IMR-90 (cell line): Measurements from ENCODE around the gene NPHP4. TPM values are rescaled to one million over a fixed set of nuclear protein-coding genes. Genes with fewer than 3 reads are reported as not detected.

ENCODE experiments used
- ATAC-seq: fragments of 200-7000 bp; cut with Tn5 transposase; 2 replicates; pipeline ENCODE4 v1.9.1; 2020; ENCODE audit warnings: low read depth, mild to moderate bottlenecking, moderate library complexity
- BruUV-seq: library from RNA; stranded (reverse); fragments of 400-500 nt; replicated peaks from 2 replicates; lab custom pipeline; 2021; lab: Mats Ljungman, UMichigan
- CTCF ChIA-PET: fragments of 300-600 bp; formaldehyde crosslinking; extraction: SDS; loops from one replicate; lab custom pipeline; 2021; ENCODE audit warnings: antibody characterized with exemption; lab: Yijun Ruan, JAX
- POLR2A ChIA-PET: fragments of 300-600 bp; sonication (Branson Sonifier 250); formaldehyde crosslinking; loops from one replicate; lab custom pipeline; 2022; ENCODE audit warnings: antibody characterized with exemption; ENCODE audit not compliant: unreplicated experiment; lab: Charles Lee
- DNase-seq: peaks from one replicate; pipeline ENCODE4 v3.0.0; 2013
- H2AFZ ChIP-seq: replicated peaks from 2 replicates; pipeline ENCODE3; 2013; ENCODE audit warnings: low read length, mild to moderate bottlenecking; ENCODE audit not compliant: poor library complexity
- H2AK5ac ChIP-seq: 2 replicates; pipeline ENCODE4 v1.6.1; 2013; ENCODE audit warnings: low read depth, low read length, inconsistent platforms
- H2AK9ac ChIP-seq: replicated peaks from 2 replicates; pipeline ENCODE3; 2013; ENCODE audit warnings: mild to moderate bottlenecking, low read depth, low read length, moderate library complexity; ENCODE audit not compliant: poor library complexity
- H2BK120ac ChIP-seq: 2 replicates; pipeline ENCODE4 v1.6.1; 2013; ENCODE audit warnings: low read depth, low read length, inconsistent platforms
- H2BK15ac ChIP-seq: 3 replicates; pipeline ENCODE4 v1.6.1; 2013; ENCODE audit warnings: low read depth, low read length, inconsistent platforms
- H2BK20ac ChIP-seq: 2 replicates; pipeline ENCODE4 v1.6.1; 2013; ENCODE audit warnings: low read depth, mild to moderate bottlenecking, inconsistent platforms, low read length, moderate library complexity
- H2BK5ac ChIP-seq: 2 replicates; pipeline ENCODE4 v1.6.1; 2013; ENCODE audit warnings: mild to moderate bottlenecking, low read depth, low read length, inconsistent platforms; ENCODE audit not compliant: poor library complexity, severe bottlenecking
- H3K14ac ChIP-seq: replicated peaks from 2 replicates; pipeline ENCODE4 v1.6.1; 2013; ENCODE audit warnings: low read depth, low read length, inconsistent platforms
- H3K18ac ChIP-seq: 2 replicates; pipeline ENCODE4 v1.6.1; 2013; ENCODE audit warnings: low read depth, low read length, control low read depth
- H3K23ac ChIP-seq: 2 replicates; pipeline ENCODE4 v1.6.1; 2013; ENCODE audit warnings: low read depth, low read length, inconsistent platforms
- H3K27ac ChIP-seq: 2 replicates; pipeline ENCODE4 v1.5.1; 2013; ENCODE audit warnings: mild to moderate bottlenecking, control low read depth, low read length; ENCODE audit not compliant: insufficient read depth
- H3K27me3 ChIP-seq: 2 replicates; pipeline ENCODE4 v1.6.1; 2013; ENCODE audit warnings: low read length; ENCODE audit not compliant: control insufficient read depth, insufficient read depth
- H3K36me3 ChIP-seq: 2 replicates; pipeline ENCODE4 v1.6.1; 2013; ENCODE audit warnings: low read length, mixed read lengths; ENCODE audit not compliant: control insufficient read depth, insufficient read depth
- H3K4ac ChIP-seq: 2 replicates; pipeline ENCODE4 v1.6.1; 2013; ENCODE audit warnings: low read depth, low read length, inconsistent platforms
- H3K4me1 ChIP-seq: 2 replicates; pipeline ENCODE4 v1.6.1; 2013; ENCODE audit warnings: low read length, mixed read lengths; ENCODE audit not compliant: control insufficient read depth, insufficient read depth
- H3K4me2 ChIP-seq: 2 replicates; pipeline ENCODE4 v1.6.1; 2013; ENCODE audit warnings: low read depth, mild to moderate bottlenecking, control low read depth, low read length, moderate library complexity
- H3K4me3 ChIP-seq: 2 replicates; pipeline ENCODE4 v1.5.1; 2013; ENCODE audit warnings: low read depth, mild to moderate bottlenecking, control low read depth, low read length, moderate library complexity; ENCODE audit not compliant: insufficient read depth
- H3K56ac ChIP-seq: 2 replicates; pipeline ENCODE4 v1.6.1; 2013; ENCODE audit warnings: low read length, inconsistent platforms; ENCODE audit not compliant: insufficient read depth; ENCODE audit errors: extremely low read depth
- H3K79me1 ChIP-seq, 2 experiments: 2 replicates each; pipeline ENCODE4 v1.6.1; 2013; ENCODE audit warnings: low read length in 2 of 2, inconsistent platforms in 1 of 2, low read depth in 1 of 2
- H3K9ac ChIP-seq: 2 replicates; pipeline ENCODE4 v1.6.1; 2013; ENCODE audit warnings: low read depth, low read length, control low read depth
- H3K9me1 ChIP-seq: 2 replicates; pipeline ENCODE4 v1.6.1; 2013; ENCODE audit warnings: low read length, inconsistent platforms; ENCODE audit not compliant: insufficient read depth
- H3K9me3 ChIP-seq: 2 replicates; pipeline ENCODE4 v1.6.1; 2013; ENCODE audit warnings: low read length; ENCODE audit not compliant: control insufficient read depth, insufficient read depth
- H4K20me1 ChIP-seq: 2 replicates; pipeline ENCODE4 v1.6.1; 2013; ENCODE audit warnings: low read length, inconsistent platforms; ENCODE audit not compliant: insufficient read depth
- H4K5ac ChIP-seq: 2 replicates; pipeline ENCODE4 v1.6.1; 2013; ENCODE audit warnings: mild to moderate bottlenecking, low read depth, low read length, control low read depth
- H4K8ac ChIP-seq, 2 experiments: 2 replicates each; pipeline ENCODE4 v1.6.1; 2013; ENCODE audit warnings: low read depth in 2 of 2, low read length in 2 of 2, control low read depth in 1 of 2, inconsistent platforms in 1 of 2
- H4K91ac ChIP-seq: 2 replicates; pipeline ENCODE4 v1.6.1; 2013; ENCODE audit warnings: low read depth, low read length, inconsistent platforms; ENCODE audit not compliant: insufficient read depth
- CEBPB ChIP-seq: IDR thresholded peaks from 2 replicates; pipeline ENCODE4 v1.6.1; 2012; ENCODE audit warnings: low read depth, low read length, improper control_type of control experiment
- CHD1 ChIP-seq: IDR thresholded peaks from 2 replicates; pipeline ENCODE4 v1.6.1; 2012; ENCODE audit warnings: low read depth, low read length, improper control_type of control experiment
- FOS ChIP-seq: fragments of 150-350 bp; IDR thresholded peaks from 2 replicates; pipeline ENCODE4 v1.6.1; 2016; ENCODE audit warnings: low read depth, low read length
- NFE2L2 ChIP-seq: fragments of 150-350 bp; IDR thresholded peaks from 2 replicates; pipeline ENCODE4 v1.6.1; 2016; ENCODE audit warnings: low read depth, mild to moderate bottlenecking, low read length
- WGBS, 2 experiments: methylation state at CpG; one replicate each; pipeline versions ENCODE4 v1.1.5 to v1.1.7; 2013; ENCODE audit warnings: missing lambda C conversion rate in 2 of 2; ENCODE audit not compliant: insufficient read length in 1 of 2; ENCODE audit errors: extremely low coverage in 2 of 2; 5-methylcytosine and 5-hydroxymethylcytosine counted together
- dilution Hi-C: fragments of 300-500 bp; cut with HindIII; formaldehyde crosslinking; loops from one replicate; pipeline ENCODE4 v1.14.3; 2018; ENCODE audit warnings: low sequenced_read_pairs; ENCODE audit not compliant: unreplicated experiment
- in situ Hi-C: fragments of 300-500 bp; cut with MboI; formaldehyde crosslinking; loops from 3 replicates; pipeline ENCODE4 v1.14.3; 2019; ENCODE audit warnings: low sequenced_read_pairs, inconsistent platforms, mixed read lengths
- intact Hi-C: fragments of 100-400 bp; cut with micrococcal nuclease; formaldehyde crosslinking; loops from 2 replicates; pipeline ENCODE4 v1.10.0; 2022
- polyA plus RNA-seq, 3 experiments: library from polyadenylated mRNA; depleted of rRNA; stranded (reverse); fragments of >200 nt; gene quantifications; 2 replicates each; pipeline ENCODE4 v1.2.3, GENCODE V29; 2012; ENCODE audit warnings: low replicate concordance in 1 of 3
- total RNA-seq: library from RNA; depleted of rRNA; stranded (reverse); fragments of >200 nt; gene quantifications from 2 replicates; pipeline ENCODE4 v1.2.3, GENCODE V29; 2012
- TF ChIP-seq, protein P1 (sequence below): conservative IDR thresholded peaks from 2 replicates; pipeline ENCODE4 v1.5.1; 2012; ENCODE audit warnings: mild to moderate bottlenecking, low read depth, low read length, improper control_type of control experiment
- TF ChIP-seq, protein P2 (sequence below): fragments of 150-350 bp; IDR thresholded peaks from 2 replicates; pipeline ENCODE4 v1.6.1; 2016; ENCODE audit warnings: low read depth, mild to moderate bottlenecking, low read length, moderate library complexity, borderline replicate concordance

The NPHP4 gene
- total and polyA plus RNA-seq, 2 of the 4 experiments (the other 2 are of a cell fraction): 2.0 to 5.5 TPM

DNA sequence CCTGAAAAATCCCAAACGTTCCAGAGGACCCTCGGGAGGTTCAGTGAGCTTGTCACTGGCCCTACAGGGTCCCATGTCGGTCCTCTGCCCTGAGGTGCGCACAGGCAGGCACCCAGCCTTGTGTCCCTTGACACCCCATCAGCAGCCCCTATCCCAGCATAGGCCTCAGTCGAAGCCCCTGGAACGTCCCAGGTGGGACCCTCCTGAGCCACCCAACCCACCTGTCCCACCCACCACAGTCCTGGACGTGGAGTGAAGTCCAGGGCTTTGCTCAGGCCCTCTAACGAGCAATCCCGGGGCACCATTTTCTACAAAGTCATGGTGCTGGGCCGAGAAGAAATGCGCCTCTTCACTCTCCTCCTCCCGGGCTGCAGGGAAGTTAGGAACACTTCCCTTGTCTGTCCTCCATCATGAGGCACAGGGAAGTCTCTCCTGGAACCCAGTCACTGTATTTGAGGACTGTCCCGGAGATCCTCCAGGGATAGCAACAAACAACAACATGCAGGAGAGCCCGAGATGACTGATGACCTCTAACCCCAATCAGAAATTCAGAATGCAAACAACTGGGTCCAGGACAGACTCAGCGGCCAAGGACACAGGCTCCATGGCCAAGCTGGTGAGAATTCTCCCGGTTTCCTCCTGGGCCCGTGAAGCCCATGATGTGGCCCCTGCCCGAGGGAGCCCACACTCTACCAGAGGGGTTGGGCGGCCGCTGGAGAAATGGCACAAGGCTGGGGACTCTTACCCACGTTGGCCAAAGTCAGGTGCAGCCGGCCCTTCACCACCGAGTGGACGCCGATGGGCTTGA, 105.5 kb downstream of the NPHP4 start:
- no peaks in the 10 kb centered on the region for H3K27me3 ChIP-seq
- H3K9me3 ChIP-seq: no peaks in the 10 kb centered on the region
- H2BK20ac ChIP-seq: no peak overlapping the region
- H4K8ac ChIP-seq: no peak overlapping the region
- ATAC-seq (no peak), DNase-seq (no peak)
- H2AK5ac ChIP-seq: no peak overlapping the region
- no peaks in the 10 kb centered on the region for H4K20me1 ChIP-seq
- H2AFZ ChIP-seq: no peak overlapping the region
- dilution Hi-C loops (no loop called here), in situ Hi-C loops (no loop called here), intact Hi-C loops (no loop called here)
- H3K14ac ChIP-seq: no peak overlapping the region
- H3K27ac ChIP-seq: no peak overlapping the region
- no peak overlapping the region for H2BK120ac ChIP-seq
- WGBS, 2 experiments: 88% methylated on average over 12 of the region's 25 CpGs; no CpG with 5 or more reads in 1 of the 2 experiments
- no peak overlapping the region for H3K4me3 ChIP-seq
- no peak overlapping the region for H2AK9ac ChIP-seq
- no peak overlapping the region for H2BK15ac ChIP-seq
- no peaks in the 10 kb centered on the region; the same call in 1 of the 2 replicates for H3K4me1 ChIP-seq
- no peak overlapping the region for H4K91ac ChIP-seq
- no peak overlapping the region for H3K4ac ChIP-seq
- H3K18ac ChIP-seq: no peak overlapping the region
- H3K23ac ChIP-seq: no peak overlapping the region
- H3K4me2 ChIP-seq: no peak overlapping the region
- no peaks in the 10 kb centered on the region for H3K79me1 ChIP-seq
- ChIA-PET CTCF (no interaction called here), POLR2A (no interaction called here)
- H3K9ac ChIP-seq: no peak overlapping the region
- no peak overlapping the region for H4K5ac ChIP-seq
- BruUV-seq: no TSS peak
- 0 out of 2 replicates have a peak, but pooled peaks cover 3% of the 10 kb centered on the region for H3K9me1 ChIP-seq
- peaks cover 5% of the 10 kb centered on the region; the same call in 1 of the 2 replicates for H3K36me3 ChIP-seq
- H2BK5ac ChIP-seq: no peak overlapping the region
- no peak overlapping the region for H3K56ac ChIP-seq
- TF ChIP-seq, protein P1, sequence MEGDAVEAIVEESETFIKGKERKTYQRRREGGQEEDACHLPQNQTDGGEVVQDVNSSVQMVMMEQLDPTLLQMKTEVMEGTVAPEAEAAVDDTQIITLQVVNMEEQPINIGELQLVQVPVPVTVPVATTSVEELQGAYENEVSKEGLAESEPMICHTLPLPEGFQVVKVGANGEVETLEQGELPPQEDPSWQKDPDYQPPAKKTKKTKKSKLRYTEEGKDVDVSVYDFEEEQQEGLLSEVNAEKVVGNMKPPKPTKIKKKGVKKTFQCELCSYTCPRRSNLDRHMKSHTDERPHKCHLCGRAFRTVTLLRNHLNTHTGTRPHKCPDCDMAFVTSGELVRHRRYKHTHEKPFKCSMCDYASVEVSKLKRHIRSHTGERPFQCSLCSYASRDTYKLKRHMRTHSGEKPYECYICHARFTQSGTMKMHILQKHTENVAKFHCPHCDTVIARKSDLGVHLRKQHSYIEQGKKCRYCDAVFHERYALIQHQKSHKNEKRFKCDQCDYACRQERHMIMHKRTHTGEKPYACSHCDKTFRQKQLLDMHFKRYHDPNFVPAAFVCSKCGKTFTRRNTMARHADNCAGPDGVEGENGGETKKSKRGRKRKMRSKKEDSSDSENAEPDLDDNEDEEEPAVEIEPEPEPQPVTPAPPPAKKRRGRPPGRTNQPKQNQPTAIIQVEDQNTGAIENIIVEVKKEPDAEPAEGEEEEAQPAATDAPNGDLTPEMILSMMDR: no peak
- no peak for TF ChIP-seq CHD1
- TF ChIP-seq, protein P2, sequence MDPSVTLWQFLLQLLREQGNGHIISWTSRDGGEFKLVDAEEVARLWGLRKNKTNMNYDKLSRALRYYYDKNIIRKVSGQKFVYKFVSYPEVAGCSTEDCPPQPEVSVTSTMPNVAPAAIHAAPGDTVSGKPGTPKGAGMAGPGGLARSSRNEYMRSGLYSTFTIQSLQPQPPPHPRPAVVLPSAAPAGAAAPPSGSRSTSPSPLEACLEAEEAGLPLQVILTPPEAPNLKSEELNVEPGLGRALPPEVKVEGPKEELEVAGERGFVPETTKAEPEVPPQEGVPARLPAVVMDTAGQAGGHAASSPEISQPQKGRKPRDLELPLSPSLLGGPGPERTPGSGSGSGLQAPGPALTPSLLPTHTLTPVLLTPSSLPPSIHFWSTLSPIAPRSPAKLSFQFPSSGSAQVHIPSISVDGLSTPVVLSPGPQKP: no peak
- no peak for TF ChIP-seq CEBPB
- TF ChIP-seq NFE2L2: no peak
- TF ChIP-seq FOS: no peak
